ENCODE measurements around the gene ADGRF1.

The ADGRF1 gene

DNA sequence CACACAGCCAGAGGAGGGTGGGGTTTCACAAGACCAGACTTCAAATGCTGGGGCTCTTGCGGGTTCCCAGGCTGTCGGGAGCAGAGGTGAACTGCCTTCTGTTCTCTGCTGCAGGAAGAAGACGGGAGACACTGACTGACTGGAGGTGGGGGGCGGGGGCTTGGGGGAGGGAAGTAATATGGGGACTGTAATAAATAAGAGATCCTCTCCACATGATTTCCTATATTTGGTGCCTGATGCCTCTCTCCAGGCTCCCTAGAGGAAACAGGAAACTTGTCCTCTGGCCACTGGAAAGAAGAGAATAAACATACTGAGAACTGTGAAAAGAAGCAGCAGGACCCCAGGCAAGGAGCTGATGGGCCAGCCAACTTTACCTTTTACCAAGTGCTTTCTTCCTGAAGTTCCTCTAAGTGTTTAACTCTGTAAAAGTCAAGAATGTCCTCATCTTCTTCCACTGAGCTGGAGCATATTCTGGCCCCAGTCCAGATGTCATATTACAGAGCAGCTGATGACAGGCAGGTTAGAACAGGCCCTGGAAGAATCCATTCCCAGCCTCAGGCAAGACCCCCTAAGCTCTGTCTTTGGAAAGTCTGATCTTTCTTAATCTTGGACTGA is 87.2 kb downstream of the ADGRF1 start:
- no peak overlapping the region for H3K4me3 Mint-ChIP-seq
- no peak for DNase-seq
- H3K4me1 Mint-ChIP-seq, result no peaks in the 10 kb centered on the region
- no peak for ATAC-seq
- H3K27me3 Mint-ChIP-seq, result peaks cover 36% of the 10 kb centered on the region
- no peak overlapping the region for H3K27ac Mint-ChIP-seq
- H3K9me3 Mint-ChIP-seq, result no peaks in the 10 kb centered on the region

DNA sequence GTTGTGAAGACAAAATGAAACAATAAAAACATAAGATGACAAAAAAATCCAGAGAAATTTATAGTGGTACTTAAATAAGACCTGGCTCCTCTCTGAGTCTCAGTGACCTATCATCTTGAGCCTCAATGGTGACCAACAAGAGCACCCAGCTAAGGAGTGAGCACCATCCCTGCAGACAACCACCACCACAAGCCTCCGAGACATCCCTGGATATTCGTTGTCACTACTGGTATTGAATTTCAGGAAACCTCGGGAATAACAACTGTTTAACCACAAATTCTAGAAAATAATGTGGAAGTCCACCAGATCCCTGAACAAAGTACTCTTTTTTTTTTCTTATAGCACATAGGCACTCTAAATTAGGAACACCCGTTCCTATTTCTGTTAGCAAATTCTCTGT is 88.2 kb downstream of the ADGRF1 start:
- DNase-seq (no peak), ATAC-seq (no peak)
- peaks cover 29% of the 10 kb centered on the region for H3K27me3 Mint-ChIP-seq
- no peak overlapping the region for H3K27ac Mint-ChIP-seq
- no peaks in the 10 kb centered on the region for H3K9me3 Mint-ChIP-seq
- H3K4me1 Mint-ChIP-seq, result no peaks in the 10 kb centered on the region
- no peak overlapping the region for H3K4me3 Mint-ChIP-seq

DNA sequence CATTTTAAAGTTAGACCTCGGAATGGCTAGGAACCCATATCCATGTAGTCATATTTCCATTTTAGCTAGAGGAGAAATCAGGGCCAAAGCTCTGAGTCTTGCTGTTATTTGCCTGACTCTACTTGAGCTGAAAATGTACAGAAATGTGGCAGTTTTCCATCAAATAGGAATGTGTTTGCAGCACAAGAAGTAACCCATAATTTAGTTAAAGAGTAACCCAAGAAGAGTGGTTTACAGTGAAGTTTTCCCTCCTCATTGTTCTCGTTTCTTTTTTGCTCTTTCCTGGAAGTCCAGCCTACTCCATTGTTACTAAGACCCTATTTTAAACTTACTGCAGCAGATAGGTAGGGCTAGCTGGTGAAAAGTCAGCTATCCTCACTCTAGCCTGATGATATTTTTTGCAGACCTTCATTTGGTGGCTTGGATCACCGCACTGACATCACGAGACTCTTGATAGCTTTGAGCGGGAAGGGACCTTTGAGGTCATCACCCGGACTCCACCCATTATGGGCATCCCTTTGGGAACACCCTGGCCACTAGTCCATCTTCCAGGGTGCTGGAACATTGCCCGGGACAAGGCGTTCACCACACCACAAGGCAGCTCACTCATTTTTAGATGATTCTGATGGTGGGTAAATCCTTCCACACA is 92.4 kb downstream of the ADGRF1 start:
- no peak for ATAC-seq
- no peak for DNase-seq
- no peak overlapping the region for H3K4me3 Mint-ChIP-seq
- H3K27me3 Mint-ChIP-seq, result peaks cover 8% of the 10 kb centered on the region
- no peaks in the 10 kb centered on the region for H3K9me3 Mint-ChIP-seq
- H3K27ac Mint-ChIP-seq, result no peak overlapping the region
- H3K4me1 Mint-ChIP-seq, result no peaks in the 10 kb centered on the region

DNA sequence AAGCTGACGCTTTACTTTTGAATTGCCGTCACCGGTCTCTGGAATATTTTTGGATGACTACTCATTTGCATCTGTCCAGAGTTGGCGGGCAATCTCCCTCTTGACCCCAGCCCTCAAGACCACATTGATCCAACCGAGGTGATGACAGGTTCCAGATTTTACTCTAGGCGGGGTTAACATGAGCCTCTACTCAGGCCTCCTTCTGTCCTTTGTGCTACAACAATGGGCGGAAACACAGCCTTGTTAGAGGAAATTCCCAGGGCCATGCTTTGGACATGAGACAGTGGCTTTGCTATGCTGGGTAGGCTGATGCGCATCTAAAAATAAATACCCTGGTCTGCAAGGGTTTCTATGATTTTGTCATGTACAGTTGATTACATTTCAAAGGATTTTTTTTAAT is 93.4 kb downstream of the ADGRF1 start:
- Mint-ChIP-seq H3K27me3 (peaks cover 8% of the 10 kb centered on the region), H3K9me3 (no peaks in the 10 kb centered on the region), H3K4me1 (no peaks in the 10 kb centered on the region), H3K27ac (no peak overlapping the region), H3K4me3 (no peak overlapping the region)
- ATAC-seq (no peak), DNase-seq (no peak)

All from stimulated activated naive CD8-positive, alpha-beta T cell treated with anti-CD3 and anti-CD28 coated beads, Interleukin-15, amount 100 ng/mL, for 72 hours (primary cell).